ENCODE measurements around the gene KDM6A.
"Not testable (repeated sequence)": the region's sequence is repeated elsewhere in the genome, so short reads cannot be mapped to it uniquely, and the experiment has no call there.

Gene KDM6A

DNA sequence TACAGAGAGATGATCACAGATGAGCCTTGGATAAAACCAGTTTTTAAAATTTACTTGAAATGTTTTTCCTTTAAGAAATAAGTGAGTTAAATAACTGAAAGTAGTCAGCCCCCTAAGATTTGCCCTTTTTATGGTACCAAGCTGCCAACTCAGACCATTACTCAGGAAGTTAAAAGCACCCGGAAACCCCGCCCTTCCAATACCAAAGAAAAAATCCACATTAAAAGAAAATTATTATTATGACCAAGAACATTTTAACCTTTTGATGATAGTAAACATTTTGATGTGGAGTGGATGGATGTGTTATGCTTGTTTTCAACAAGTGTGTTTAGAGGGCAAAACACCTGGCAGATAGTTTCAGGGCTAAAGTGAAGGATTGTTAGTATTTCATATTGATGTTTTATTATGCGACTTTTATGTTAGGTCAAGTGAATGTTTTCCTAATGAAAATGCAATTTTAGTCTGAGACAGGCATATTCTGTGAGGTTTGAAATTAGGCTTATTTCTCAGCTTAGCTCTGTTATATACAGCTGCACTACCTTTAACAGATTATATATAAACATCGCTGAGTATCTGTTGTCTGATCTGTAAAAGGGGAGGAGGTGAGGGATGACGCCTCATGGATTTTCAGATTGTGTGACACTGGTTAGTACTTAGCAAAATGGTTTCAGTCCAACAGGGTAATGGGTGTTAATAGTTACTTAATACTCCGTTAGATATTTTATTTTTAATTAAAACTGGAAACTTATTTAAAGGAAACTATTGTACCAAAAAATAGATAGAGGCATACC is 89.0 kb downstream of the KDM6A start:
- DNase-seq (ENCODE audit: low read depth), result no peak

DNA sequence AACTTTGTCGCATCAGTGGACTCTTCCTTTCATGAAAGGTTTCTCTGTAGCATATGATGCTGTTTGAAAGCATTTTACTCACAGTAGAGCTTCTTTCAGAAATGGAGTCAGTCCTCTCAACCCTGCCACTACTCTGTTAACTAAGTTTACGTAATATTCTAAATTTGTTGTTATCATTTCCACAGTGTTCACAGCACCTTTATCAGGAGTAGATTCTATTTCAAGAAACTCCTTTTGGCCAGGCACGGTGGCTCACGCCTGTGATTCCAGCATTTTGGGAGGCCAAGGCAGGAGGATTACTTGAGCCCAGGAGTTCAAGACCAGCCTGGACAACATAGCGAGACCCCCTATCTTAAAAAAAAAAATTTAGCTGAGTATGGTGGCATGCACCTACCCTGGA is 90.0 kb downstream of the KDM6A start:
- no peak for DNase-seq (ENCODE audit: low read depth)

DNA sequence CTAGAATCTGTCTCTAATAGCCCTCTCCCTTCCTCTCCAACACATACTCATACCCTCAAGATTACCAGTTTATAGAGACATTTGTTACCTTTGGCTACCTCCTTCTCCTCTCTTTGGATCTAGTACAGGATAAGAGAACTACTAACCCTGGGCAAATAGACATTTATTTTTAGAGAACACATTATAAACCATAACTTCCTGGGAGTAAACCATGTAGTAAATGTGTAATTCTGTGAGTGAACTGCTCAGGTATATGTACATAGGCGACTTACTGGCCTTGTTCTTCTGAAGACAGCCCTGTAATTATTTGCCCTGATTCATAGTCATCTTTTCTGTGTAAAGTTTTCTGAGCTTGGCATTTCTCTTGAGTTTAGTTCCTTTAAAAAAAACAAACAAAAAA is 94.2 kb downstream of the KDM6A start:
- no peak for DNase-seq (ENCODE audit: low read depth)

DNA sequence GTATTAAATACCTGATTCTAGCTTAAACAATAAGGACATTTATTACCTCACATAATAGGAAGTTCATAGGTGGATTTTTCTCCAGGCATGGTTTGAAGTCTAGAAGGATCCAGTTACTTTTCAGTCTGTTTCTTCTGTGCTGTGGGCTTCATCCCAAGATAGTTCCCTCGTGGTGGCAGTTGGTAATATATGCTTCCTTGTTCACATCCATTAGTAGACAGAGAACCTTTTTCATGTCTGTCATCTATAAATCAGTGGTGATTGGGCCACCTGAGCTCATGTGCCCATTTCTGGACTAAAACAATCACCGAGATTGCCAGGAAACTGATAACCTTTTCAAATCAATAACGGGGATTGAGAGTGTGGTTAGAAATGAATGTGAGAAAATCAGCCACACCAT is 97.7 kb downstream of the KDM6A start:
- DNase-seq (ENCODE audit: low read depth), result no peak

DNA sequence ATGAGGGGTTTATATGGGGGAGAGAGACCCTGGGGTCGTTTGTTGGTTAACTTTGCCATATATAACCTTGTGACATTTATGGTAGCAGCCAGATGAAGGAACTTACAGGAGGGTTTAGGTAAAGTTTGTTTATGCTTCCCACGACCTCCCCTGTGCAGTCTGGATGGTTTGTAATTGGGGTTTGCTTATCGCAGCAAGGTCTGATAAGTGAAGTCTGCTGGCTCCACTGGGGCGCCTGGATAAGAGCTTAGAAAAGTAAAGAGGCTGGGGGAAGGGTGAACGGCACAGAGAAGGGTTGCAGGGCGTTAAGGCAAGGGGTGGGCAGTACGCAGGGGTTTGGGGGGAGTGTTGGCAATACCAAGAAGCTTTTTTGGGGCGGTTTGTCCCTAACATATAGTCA is 98.7 kb downstream of the KDM6A start:
- DNase-seq (ENCODE audit: low read depth), result no peak

DNA sequence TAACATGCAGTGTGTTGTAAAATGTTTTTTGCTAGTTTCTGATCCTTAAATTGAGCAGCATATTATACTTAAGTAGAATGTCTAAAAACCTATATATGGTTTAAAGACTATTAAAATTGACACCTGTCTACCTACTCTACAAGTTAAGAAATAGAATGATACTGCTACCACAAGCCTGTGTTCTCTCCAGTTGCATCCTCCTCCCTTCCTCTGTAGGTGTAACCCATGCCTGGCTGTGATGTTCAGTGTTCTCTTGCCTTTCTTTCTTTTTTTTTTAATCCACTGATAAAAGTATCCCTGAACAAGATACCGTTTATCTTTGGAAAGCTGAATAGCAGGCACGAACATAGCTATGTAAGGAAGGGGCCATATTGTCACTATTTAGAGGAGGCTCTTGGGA is 99.1 kb downstream of the KDM6A start:
- no peak for DNase-seq (ENCODE audit: low read depth)

DNA sequence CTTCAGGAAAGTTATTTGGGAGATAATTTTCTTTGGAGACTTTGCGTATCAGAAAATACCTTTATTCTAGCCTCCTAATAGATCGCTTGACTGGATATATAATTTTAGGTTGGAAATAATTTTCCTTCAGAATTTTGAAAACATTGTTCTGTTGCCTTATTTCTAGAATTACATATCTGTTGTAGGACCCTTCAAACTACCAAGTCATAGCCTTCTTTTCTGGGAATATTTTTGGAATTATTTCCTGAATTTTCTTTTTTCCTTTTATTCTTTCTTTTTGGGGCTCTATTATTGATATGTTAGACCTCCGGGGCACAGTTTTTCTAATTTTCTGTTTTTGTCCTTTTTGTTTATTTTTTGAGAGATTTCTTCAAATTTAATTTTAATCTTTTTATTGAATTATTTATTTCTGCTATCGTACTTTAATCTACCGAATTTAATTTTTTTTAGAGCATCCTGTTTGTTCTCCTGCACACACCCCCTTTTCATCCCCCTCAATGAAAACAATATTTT is 100.5 kb downstream of the KDM6A start:
- no peak for DNase-seq (ENCODE audit: low read depth)

DNA sequence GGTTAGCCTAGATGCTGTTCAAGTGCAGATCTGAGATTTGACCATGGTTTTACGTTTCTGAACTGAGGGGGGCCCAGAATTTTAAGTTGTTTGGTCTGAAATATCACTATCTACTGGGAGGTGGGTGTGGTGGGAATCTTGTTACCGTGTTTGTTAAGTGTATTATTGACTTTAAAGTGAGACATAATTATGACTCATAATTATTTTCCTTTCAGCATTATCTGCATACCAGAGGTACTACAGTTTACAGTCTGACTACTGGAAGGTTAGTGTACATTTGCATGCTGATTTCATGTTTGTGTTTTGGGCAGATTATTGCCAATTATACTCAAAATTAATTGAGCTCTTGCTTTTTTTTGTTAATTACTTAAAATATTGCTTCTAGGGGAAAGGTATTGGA is 101.5 kb downstream of the KDM6A start:
- DNase-seq (ENCODE audit: low read depth), result peak; percentile 66

DNA sequence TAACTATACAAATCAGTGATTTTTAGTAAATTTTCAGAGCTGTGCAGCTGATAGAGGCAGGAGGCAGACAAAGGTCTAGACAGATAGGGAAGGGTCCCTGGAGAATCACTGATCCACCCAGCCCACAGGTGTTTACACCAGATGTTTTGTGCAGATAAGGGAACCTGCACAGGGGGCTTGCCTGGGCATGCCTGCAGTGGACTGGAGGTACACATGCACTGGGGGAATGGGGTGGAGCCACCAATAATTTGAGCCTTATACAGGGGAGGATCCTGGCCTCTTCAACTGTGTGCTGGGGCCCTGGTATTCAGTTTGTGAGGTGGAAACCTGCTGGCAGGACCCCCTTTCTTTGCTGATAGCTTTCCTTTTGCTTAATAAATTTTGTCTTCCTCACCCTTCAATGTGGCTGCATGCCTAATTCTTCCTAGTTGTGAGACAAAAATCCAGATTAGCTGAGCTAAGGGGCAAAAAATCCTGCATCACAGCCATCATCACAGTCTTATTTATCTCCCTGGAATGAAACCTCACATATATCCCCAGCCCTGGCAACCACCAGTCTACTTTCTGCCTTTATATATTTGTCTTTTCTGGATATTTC is 102.8 kb downstream of the KDM6A start:
- no peak for DNase-seq (ENCODE audit: low read depth)

DNA sequence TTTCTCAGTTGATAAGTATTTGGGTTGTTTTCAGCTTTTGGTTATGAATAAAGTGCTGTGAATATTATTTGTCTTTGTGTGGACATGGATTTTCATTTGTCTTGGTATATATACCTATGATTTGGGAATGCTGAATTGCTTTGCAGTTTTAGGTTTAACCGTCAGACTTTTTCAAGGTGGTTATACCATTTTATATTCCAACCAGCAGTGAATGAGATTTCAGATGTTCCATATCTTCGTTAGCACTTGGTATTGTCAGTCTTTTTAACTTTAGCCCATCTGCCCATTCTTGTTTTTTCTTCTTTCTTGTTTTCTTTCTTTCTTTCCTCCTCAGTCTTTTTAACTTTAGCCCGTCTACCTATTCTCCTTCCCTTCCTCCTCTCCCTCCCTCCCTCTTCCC is 106.0 kb downstream of the KDM6A start:
- DNase-seq (ENCODE audit: low read depth), result no peak

DNA sequence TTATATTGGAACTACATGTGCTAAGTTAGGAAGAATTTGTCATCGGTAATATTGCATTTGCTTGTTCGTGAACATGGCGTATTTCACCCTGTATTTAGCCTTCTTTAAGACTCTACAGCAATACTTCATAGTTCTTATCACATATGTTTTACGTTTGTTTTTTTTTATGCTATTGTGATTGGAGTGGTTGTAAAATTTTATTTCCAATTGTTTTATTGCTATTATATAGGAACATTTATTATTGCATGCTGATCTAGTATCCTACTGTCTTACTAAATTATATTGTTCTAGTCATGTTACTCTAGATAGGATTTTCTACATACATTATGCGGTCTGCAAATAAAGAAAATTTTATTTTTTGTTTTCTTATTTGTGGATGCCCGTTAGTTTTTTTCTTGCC is 107.4 kb downstream of the KDM6A start:
- no peak for DNase-seq (ENCODE audit: low read depth)

DNA sequence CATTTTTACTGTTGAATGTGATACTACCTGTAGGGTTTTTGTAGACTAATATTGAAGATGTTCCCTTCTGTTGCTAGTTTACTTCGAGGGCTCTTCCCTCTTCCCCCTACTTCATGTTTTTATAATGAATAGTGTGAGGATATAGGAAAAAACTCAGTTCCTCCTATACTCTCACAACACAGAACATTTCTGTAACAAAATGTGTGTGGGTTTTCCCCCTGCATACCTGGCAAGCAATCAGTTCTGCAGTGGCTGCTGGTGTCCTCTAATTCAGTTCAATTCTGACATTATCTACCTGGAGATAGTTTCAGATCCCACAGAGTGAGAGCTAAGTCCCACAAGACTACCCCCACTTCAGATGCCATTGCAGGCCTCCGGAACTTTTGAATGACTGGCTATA is 107.9 kb downstream of the KDM6A start:
- no peak for DNase-seq (ENCODE audit: low read depth)

DNA sequence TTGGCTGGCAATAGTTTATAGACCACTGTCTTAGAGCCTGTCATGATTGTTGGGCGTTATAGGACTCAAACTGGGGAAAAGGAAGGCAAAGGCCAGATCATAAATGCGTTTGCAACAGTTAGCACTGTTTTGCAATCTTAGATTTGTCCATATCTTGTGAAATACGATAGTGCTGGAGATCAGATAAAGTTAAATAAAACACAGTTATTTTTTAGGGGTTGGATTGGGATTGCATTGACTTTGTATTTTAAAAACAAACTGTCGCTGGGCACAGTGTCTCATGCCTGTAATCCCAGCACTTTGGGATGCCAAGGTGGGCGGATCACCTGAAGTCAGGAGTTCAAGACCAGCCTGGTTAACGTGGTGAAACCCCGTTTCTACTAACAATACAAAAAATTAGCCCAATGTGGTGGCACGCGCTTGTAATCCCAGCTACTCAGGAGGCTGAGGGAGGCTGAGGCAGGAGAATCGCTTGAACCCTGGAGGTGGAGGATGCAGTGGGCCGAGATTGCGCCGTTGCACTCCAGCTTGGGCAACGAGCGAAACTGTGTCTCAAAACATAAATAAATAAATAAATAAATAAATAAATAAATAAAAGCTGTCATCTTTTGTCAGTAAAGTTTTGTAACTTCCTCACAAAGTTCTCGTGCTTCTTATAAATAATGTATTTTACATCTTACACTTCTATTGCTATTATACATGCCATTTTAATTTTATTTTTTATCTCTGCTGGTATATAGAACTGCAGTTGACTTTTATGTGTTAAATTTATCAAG is 117.2 kb downstream of the KDM6A start:
- DNase-seq (ENCODE audit: low read depth), result no peak

DNA sequence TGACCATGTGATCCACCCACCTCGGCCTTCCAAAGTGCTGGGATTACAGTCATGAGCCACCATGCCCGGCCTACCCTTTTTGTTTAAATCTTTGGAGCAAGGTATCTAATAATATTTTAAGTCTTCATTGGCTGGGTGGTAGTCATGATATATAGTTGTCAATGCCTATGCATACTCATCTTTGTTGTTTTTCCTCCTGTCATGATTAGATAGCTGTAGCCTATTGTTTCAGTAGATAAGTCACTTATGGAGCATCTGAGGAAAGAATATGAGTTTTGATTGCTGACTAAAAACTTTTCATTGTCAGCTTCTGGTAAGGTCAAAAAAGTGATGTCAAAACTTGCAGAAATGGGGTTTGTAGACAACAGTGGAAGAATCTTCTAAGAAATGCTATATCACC is 119.8 kb downstream of the KDM6A start:
- no peak for DNase-seq (ENCODE audit: low read depth)

DNA sequence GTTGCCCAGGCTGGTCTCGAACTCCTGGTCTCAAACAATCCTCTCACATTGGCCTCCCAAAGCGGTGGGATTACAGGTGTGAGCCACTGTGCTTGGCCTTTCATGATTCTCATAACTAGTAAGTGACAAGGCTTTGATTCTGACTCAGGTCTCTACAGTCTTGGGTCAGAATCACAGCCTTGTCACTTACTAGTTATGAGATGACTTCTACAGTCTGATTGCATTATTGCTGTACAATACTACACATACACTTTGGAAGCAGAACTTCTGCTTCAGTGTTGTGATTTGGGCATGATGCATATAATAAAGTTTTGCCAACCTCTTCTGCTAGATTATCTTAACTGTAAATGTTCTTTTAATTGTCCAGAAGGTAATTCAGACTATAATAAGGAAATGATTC is 123.3 kb downstream of the KDM6A start:
- DNase-seq (ENCODE audit: low read depth), result no peak

DNA sequence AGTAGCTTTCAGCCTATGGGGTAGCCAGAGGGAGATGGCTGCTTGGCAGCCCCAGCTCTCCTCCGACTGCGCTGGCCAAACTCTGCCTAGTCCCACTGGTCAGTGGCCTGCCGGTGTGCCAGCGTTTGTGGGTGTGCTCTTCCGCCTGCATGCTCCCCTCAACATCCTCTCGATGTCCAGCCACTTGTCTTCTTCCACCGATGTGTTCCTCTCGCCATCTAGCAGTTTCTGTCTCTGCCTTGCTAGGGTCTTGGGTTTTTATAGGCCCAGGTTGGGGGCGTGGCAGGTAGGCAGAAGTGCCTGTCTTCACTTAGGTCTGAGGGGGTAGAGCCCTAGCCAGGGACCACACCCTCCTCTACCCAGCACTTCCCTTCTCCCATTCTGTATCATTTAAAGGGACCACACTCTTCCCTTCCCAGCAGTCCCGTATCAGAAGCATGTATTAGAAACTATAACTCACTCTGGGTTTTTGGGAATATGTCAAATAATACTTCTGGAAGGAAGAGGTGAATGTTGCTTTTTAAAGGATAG is 124.4 kb downstream of the KDM6A start:
- no peak for DNase-seq (ENCODE audit: low read depth)

DNA sequence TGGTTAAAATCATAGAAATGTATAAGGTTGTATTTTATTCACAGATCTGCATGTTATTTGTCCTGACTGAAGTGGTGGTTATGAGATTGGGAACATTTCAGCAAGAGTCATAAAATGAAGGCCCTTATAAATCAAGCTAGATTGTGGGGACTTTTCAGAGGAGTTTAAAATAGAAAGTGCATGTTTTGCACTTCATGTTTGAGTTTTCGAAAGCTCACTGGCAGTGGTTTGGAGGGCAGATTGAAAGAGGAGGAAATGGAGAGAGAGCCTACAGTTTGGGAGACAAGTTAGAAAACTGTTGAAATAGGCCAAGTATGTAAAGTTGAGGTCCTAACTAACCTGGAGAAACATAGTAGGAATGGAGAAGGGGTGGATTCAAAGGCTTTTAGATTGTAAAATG is 124.9 kb downstream of the KDM6A start:
- DNase-seq (ENCODE audit: low read depth), result no peak

DNA sequence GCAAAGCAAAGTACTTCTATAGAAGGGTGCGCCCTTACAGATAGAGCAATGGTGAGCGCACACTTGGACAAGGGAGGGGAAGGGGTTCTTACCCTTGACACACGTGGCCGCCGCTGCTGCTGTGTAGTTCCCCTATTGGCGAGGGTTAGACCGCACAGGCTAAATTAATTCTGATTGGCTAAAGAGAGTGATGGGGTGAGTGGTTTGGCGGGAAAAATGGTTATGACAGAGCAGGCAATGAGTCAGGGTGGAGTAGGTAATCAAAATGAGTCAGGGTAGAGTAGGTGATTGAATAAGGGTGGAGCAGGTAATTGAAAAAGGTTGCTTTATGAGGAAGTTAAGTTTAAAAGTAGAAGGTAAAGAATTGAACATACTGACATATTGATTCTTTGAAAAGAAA is 126.2 kb downstream of the KDM6A start:
- DNase-seq (ENCODE audit: low read depth), result peak; percentile 18

DNA sequence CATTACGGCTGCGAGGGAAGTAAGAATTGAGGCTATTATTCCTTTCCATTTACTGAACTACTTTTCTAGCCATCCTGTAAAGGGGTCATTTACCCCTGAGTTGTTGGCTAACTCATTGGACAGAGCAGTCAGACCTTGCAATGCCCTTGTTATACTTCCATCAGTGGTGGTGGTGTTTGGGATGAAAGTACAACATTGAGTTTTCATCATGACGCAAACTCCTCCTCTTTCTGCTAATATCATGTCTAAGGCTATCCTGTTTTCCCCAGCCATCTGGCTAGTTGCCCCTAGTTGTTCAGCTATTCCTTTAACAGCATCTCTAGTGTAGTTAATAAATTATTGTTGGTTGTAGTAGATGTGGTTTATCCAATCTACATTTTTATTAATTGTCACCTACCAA is 126.9 kb downstream of the KDM6A start:
- not testable (repeated sequence) for DNase-seq (ENCODE audit: low read depth)

DNA sequence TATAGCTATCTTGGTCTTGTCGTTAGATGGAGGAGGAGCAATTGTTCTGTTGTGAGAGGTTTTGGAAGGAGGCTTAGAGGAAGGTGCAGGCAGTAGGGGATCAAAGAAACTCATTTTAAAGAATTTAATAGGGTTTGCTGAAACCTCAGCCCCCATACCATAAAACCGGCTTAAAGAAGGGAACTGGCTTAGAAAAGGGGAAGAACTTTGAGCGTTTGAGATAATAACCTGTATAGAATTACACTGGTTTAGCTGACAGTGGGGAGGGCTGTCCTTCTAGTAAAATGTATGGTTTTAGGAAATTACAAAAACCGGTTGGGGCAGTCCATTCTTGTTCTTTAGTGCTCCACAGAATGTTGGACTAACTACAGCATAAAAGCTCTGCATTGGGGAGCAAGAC is 128.1 kb downstream of the KDM6A start:
- DNase-seq (ENCODE audit: low read depth), result no peak

DNA sequence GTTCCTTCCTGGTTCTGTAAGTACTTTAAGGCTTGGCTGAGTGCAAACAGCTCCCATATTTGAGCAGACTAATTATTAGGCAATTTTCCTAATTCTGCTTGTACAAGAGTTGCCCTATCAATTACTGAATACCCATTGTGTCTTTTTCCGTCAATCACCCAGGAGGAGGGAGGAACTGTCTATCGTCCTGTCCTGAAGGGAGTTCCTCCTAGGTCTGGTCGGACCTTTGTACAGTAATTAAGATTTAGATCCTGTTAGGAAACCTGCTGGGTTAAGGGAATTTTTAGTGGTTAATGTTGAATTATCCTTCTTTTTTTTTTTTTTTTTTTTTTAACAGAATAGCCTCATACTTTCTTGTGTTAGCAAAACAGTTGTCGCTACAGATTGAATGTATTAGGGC is 130.1 kb downstream of the KDM6A start:
- no peak for DNase-seq (ENCODE audit: low read depth)

DNA sequence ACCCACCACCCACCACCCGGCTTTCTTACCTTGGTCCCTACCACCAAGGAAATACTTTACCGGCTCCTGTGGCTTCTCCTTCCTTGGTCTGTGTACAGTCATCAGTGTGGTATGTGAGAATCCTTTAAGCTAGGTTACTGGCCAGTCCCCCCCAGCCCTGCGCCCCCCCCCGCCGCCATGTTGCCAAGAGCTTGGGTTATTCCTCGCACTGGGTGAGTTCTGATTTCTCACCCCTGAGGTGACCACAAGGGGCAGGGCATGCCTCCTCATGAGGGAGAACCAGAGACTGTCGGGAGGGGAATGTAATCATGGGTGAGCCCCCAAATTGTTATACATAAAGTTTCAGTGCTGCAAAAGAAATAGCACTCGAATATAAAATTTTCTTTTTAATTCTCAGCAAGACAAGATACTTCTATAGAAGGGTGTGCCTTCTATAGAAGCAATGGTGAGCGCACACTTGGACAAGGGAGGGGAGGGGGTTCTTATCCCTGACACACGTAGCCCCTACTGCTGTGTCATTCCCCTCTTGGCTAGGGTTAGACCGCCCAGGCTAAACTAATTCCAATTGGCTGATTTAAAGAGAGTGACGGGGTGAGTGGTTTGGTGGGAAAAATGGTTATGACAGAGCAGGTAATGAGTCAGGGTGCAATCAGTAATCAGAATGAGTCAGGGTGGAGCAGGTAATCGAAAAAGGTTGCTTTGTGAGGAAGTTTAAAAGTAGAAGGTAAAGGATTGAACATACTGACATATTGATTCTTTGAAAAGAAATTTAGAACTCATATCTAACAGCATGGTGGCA is 133.2 kb downstream of the KDM6A start:
- peak; percentile 75 for DNase-seq (ENCODE audit: low read depth)

All from ELR (cell line).